Measurements from ENCODE around the gene TFPI. TPM values are rescaled to one million over a fixed set of nuclear protein-coding genes. Genes with fewer than 3 reads are reported as not detected.
"Not testable (repeated sequence)": the region's sequence is repeated elsewhere in the genome, so short reads cannot be mapped to it uniquely, and the experiment has no call there.

Gene TFPI
- polyA plus RNA-seq (ENCODE audit: insufficient read length in 4 of 4) = 10 to 100 TPM; 29.1 to 46.8 (median 37.8) TPM

- DNase-seq (ENCODE audit: low read depth in 4 of 4, low spot score in 2 of 4) = no peak
Observed at GRCh38 chr2:187554011-187554703, at the start of gene TFPI. TFPI (minus strand) TSS chr2:187554435; CDS start chr2:187503768, 50,667 bp downstream.

- DNase-seq (ENCODE audit: low read depth in 4 of 4, low spot score in 2 of 4) = no peak
Observed at GRCh38 chr2:187594801-187595200, 40.6 kb upstream of the TFPI start.

- no peak for DNase-seq (ENCODE audit: low read depth in 4 of 4, low spot score in 2 of 4)
Observed at GRCh38 chr2:187593697-187594096, 39.5 kb upstream of the TFPI start.

DNA sequence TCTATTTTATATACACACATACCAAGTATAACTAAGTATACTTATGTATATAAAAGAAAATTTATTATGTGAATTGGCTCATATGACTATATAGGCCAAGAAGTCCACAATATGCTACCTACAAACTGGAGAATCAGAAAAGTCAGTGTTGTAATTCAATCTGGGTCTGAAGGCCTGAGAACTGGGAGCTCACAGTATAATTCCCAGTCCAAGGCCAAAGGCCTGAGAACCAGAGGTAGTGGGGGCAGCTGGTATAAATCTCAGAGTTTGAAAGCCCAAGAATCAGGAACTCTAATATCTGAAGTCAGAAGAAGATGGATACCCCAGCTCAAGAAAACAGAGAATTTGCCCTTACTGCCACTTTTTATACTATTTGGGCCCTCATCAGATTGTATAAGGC, 38.9 kb upstream of the TFPI start:
- no peak for DNase-seq (ENCODE audit: low read depth in 4 of 4, low spot score in 2 of 4)

- no peak for DNase-seq (ENCODE audit: low read depth in 4 of 4, low spot score in 2 of 4)
Observed at GRCh38 chr2:187590175-187590574, 35.9 kb upstream of the TFPI start.

DNA sequence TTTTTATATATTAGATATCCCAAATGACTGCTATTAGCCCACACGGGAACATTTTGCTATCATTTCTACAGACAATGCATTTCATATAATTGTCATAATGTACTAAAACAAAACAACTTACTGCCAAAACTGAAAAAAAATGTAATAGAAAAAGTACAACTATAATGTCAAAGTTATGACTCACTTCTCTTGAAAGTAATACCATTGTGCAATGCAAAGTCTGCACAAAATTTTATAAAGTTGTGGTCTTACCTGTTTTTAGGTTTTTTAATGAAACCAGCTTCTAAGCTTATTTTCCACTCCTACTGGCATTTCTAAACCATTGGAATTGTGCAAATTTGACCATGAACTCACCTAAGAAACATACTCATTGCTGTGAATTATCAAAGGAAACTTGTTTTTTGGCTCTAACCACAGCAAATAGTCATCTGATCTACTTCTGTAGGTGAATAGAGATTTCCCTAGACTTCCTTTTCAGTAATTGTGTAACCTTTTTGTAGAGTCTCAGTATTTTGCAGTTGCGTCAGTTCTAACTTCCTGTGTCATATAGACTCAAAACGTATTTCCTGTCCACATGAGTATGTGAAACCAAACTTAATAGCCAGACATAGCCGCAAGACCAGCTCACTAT, 31.9 kb upstream of the TFPI start:
- DNase-seq (ENCODE audit: low read depth in 4 of 4, low spot score in 2 of 4) = no peak

DNA sequence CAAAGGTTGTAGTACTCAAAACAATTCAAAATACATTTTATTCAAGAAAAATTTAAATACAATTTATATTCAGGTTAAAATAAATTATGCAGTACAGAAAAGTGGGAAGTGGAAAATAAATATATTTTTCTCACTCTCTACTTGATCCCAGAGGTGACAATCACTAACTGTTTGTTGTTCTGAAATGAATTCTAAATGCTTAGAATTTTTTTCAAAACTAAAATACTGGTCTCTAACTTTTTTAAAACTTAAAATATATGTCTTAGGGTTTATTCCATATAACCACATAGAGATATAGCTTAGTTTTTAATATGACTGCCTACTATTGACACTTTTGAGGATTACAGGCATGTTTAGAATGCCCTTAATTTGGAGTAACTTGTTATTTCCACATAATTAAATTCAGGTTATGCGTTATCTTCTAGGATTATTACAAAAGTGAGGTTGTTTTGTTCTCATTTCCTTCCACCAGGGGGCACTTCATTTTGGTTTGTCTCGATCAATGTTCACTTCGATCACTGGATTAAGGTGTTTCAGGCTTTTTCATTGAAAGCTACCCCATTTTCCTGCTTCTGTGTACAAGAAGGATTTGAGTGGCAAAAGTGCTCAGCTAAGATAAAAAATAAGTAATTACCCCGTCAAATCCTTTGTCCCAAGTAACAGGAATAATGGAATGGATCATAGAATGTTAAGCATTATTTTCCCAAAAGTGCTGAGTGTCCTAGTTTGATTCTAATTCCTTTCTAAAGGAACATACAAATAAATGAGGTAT, 27.1 kb upstream of the TFPI start:
- DNase-seq (ENCODE audit: low read depth in 4 of 4, low spot score in 2 of 4) = no peak

DNA sequence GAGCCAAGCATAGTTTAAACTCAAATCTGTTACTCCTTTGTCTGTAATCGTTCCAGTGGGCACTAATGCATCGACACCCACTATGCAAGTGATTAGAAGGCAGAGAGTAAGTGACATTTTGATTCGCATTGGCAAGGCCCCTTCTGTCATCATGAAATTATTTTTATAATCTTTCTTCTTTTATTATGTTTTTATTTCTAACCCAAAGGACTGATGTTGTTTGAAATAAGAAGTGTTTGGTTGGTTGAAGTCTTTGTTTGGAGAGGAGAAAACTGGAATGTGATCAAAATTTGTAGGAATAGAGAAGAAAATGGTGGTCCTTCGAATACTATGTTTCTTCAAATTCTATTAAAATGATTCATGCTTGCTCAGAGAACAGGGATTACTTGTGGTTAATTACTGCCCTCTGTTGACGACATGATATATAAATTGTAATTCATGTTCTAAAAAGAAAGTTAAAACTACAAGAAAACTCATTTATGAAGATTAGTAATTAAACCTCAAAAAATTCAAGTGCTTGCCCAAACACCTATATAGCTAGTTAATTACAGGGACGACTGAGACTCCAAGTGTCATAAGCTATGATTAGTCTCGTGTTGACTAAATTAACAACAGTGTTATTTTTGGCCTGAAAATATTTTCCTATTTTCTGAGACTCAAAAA, 26.4 kb upstream of the TFPI start:
- DNase-seq (ENCODE audit: low read depth in 4 of 4, low spot score in 2 of 4) = peak in 2 of 4 donors; percentile 37 to 45

DNA sequence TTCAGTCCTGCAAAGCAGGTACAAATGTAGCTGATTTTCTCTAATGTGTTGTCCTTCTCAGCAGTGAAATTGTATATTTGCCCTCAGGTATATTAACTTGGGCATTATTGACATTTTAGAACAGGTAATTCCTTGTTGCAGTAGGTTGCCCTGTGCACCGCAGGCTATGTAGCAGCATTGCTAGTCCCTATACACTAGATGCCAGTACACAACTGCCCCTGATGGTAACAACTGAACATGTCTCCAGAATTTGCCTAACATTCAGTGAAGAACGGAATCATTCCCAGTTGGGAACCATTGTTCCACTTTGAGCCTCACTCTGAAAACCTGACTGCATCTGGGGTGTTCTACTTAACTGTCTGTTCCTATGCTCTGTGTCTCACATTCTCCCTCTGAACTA, 23.1 kb upstream of the TFPI start:
- no peak for DNase-seq (ENCODE audit: low read depth in 4 of 4, low spot score in 2 of 4)

DNA sequence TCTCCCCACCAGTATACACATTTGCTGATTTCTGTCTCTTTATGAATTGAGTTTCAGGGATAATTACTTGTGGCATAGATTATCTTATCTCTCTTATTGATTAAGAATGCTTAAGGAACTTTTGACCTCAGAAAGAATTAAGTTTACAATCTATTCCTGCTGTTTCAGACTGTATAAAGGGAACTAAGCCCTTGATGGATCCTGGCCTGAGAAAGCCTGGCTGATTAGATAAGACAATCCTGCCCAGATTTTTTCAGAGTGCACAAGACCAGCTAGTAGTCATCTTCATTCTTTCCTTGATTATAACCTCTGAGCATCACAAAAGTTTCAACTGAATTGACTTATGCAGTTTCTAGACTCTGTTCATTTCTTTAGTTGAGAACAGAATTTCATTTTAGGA, 22.7 kb upstream of the TFPI start:
- DNase-seq (ENCODE audit: low read depth in 4 of 4, low spot score in 2 of 4) = no peak

DNA sequence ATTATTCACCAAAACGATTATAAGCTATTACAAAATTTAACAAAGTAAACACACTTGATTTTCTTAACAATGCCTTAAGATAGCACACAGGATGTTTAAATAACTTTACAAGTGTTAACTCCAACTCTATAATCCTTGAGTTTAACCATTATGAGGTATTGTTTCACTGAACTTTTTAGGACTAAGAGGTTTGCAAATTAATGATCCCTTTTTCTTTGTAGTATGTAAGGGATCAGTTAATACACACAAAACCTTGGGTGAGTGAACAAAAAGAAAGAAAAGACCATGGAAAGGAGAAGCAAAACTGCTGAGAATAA, 21.5 kb upstream of the TFPI start:
- DNase-seq (ENCODE audit: low read depth in 4 of 4, low spot score in 2 of 4) = no peak

GRCh38 chr2:187574969-187575750, 20.9 kb upstream of the TFPI start:
- DNase-seq (ENCODE audit: low read depth in 4 of 4, low spot score in 2 of 4) = no peak

DNA sequence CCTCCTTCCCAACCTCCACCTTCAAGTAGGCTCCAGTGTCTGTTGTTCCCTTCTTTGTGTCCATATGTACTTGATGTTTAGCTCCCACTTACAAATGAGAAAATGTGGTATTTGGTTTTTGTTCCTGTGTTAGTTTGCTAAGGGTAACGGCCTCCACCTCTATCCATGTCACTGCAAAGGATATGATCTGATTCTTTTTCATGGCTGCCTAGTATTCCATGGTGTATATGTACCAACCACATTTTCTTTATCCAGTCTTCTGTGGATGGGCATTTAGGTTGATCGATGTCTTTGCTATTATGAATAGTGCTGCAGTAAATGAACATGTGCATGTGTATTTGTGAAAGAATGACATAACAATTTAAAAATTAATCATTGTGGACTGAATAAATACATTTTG, 19.5 kb upstream of the TFPI start:
- no peak for DNase-seq (ENCODE audit: low read depth in 4 of 4, low spot score in 2 of 4)

GRCh38 chr2:187571996-187572395, 17.8 kb upstream of the TFPI start:
- not testable (repeated sequence) for DNase-seq (ENCODE audit: low read depth in 4 of 4, low spot score in 2 of 4)

DNA sequence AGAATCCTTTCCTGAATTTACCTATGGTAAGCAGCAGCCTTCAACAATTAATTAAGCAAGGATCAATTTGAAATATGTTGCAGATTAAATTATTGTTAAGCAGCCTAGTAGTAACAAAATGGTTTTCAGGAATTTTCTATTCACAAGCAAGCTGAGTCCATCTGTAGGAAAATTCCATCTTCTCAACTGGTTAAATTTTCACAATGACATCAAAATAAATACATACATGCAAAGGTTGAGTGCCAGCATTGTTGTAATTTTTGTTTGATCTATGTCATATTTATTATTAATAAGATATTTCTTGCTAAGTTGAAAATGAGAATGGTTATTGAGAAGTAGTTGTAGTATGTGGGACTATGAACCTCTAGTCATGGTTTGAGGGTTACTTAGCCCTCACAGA, 15.3 kb upstream of the TFPI start:
- DNase-seq (ENCODE audit: low read depth in 4 of 4, low spot score in 2 of 4) = no peak

DNA sequence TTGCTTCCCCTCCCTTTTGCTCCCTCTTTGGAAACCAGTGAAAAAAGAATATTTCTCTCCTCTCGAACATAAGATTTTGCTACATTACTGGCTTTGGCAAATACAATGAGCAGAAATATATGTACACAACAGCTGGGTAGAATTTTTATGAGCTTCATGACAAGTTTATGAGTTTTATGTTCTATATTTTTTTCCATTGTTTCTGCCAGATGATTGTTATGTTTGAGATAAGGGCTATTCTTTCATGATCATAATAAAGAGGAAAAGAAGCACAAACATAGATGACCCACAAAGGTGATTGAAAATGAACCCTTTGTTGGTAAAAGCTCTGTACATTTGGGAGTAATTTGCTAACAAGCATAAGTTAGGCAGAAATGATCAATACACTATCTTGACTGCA, 14.8 kb upstream of the TFPI start:
- DNase-seq (ENCODE audit: low read depth in 4 of 4, low spot score in 2 of 4) = no peak

DNA sequence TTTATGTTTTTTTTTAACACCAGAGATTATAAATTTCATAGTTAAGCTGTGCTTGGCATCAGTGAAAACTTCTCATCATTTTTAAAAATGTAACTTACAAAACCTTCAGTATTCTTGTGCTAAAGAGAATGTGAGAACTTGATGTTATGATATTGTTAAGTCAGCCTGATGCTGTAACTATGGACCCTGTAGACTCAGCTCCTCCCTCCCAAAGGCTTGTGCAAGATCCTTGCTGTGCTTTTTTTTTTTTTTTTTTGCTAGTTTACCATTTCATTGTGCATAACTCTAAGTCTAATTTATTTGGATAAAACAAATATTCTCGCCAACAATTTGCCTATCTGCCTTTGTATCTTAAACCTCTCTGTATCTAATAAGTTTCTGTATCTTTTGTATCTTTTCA, 12.9 kb upstream of the TFPI start:
- no peak for DNase-seq (ENCODE audit: low read depth in 4 of 4, low spot score in 2 of 4)

DNA sequence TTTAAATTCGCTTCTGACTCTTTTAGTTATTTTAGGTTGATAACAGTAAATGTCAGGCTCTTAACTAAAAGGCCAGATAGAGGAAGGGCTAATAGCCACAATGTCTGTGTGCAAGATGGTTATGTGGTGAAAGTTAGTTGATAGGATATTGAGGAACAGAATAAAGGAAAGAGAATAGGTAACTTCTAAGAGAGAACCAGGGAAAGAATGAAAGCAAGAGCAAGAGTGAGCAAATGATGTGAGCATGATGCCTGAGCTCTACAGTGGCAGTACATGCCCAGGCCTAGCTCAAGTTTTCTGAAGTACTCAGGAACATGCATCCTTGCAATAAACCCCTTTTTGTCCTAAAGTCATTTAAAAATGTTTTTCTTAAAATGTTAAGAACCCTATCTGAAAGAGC, 12.5 kb upstream of the TFPI start:
- DNase-seq (ENCODE audit: low read depth in 4 of 4, low spot score in 2 of 4) = no peak

GRCh38 chr2:187566266-187566665, 12.0 kb upstream of the TFPI start:
- DNase-seq (ENCODE audit: low read depth in 4 of 4, low spot score in 2 of 4) = no peak

DNA sequence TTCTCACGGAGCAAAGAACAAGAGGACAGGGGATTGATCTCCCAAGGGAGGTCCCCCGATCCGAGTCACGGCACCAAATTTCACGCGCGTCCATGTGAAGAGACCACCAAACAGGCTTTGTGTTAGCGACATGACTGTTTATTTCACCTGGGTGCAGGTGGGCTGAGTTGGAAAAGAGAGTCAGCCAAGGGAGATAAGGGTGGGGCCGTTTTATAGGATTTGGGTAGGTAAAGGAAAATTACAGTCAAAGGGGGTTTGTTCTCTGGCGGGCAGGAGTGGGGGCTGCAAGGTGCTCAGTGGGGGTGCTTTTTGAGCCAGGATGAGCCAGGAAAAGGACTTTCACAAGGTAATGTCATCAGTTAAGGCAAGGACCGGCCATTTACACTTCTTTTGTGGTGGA, 11.4 kb upstream of the TFPI start:
- DNase-seq (ENCODE audit: low read depth in 4 of 4, low spot score in 2 of 4) = not testable (repeated sequence)

GRCh38 chr2:187556493-187556892, 2.3 kb upstream of the TFPI start:
- not testable (repeated sequence) for DNase-seq (ENCODE audit: low read depth in 4 of 4, low spot score in 2 of 4)

All from left renal cortex interstitium (tissue), 4 donors.